HFF-Myc (cell line): ENCODE measurements around the gene FARP2.

Experiments
- DNase-seq: peaks from one replicate; pipeline ENCODE4 v3.0.0-alpha.2; 2011; ENCODE audit warnings: low read depth; ENCODE audit errors: extremely low read depth
- H3K4me3 ChIP-seq: replicated peaks from 2 replicates; pipeline ENCODE4 v1.5.1; 2011; ENCODE audit warnings: low read depth, mild to moderate bottlenecking, control low read depth, low read length
- TF ChIP-seq, protein P1 (sequence below): IDR thresholded peaks from 2 replicates; pipeline ENCODE4 v1.5.1; 2012; ENCODE audit warnings: mild to moderate bottlenecking, low read depth, low read length, control low read depth; ENCODE audit errors: missing control alignments

The FARP2 gene

DNA sequence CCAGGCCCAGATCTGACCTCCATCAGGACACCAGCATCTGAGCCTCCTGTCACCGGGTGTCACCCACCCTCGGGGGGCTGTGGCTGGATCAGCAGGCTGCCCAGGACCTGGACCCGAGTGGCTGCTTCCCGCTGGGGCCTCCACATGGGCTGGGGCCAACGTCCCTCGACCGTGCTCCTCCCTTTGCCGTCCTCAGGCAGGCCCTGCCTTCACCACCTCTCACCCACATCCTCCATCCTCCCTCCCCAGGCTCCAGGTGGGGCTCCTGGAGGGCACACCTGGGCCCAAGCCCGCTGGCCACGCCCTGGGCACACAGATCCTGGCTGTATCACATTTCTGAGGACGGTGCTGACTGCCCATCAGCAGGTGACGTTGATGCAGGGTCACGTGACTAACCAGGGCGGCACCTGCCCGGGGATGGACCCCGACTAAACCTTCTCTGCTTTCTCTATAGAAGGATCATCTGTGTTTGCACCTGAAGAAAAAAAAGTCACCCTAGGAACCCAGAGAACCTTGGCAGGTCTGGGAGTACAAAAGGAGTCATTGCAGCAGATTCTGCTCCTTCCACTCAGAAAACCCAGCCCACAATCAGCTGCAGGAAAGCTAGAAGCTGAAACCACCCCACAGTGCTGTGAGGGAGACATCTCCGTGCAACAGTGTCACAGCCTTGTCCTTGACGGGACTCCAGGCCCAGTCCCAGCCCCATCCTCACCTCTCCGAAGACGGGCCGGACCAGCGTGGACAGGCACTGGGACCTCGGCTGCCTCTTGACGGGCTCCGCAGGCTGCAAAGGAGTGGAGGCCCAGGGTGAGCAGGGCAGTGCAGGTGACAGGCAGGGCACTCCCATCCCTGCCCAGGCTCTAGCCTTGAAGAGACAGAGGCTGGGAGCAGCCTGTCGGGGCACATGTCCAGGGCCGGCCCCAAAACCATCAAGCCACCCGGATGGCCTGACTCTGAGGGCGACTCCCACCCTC is 141.1 kb downstream of the FARP2 start:
- no peak for DNase-seq
- no peak overlapping the region for H3K4me3 ChIP-seq
- TF ChIP-seq, protein P1, sequence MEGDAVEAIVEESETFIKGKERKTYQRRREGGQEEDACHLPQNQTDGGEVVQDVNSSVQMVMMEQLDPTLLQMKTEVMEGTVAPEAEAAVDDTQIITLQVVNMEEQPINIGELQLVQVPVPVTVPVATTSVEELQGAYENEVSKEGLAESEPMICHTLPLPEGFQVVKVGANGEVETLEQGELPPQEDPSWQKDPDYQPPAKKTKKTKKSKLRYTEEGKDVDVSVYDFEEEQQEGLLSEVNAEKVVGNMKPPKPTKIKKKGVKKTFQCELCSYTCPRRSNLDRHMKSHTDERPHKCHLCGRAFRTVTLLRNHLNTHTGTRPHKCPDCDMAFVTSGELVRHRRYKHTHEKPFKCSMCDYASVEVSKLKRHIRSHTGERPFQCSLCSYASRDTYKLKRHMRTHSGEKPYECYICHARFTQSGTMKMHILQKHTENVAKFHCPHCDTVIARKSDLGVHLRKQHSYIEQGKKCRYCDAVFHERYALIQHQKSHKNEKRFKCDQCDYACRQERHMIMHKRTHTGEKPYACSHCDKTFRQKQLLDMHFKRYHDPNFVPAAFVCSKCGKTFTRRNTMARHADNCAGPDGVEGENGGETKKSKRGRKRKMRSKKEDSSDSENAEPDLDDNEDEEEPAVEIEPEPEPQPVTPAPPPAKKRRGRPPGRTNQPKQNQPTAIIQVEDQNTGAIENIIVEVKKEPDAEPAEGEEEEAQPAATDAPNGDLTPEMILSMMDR = no peak

DNA sequence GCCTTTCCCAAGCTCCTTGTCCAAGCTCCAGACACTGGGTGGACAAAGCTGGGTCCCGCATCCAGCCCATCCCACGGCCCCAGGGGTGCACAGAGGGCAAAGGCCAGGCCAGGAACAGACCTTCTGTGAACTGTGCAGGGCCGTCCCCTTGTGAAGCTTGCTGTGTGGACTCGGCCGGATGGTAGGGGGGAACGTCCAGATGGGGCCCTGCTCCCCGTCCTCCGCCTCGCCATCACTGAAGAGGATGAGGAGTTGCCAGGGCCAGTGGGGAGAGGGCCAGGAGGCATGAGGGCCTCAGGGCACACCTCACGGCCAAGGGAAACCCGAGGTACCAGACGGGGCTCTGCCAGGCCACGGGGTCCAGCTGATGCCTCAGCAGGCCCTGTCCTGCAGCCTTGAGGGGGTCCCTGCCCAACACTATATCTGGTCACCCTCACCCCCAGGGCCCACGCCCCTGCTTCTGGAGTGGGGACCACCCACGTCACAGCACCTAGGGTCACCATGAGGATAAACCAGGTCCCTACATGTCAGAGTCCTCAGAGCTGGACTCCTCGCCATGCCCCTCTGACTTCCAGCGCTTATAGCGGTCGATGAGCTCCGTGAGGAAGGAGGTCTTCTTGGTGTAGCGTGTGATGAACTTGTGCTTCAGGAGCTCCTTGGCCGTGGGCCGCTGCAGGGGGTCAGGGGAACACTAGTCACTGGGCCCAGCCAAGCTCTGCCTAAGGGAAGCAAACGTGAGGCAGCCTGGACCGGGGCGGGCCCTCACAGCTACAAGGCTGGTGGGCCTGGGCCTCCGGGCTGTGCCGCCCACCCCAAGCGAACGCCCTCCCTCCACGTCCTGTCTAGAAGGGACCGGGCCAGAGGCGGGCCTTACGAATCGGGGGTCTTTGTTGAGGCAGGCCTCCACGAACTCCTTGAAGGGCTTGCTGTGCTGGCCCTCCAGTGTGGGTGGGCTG is 142.3 kb downstream of the FARP2 start:
- no peak overlapping the region for H3K4me3 ChIP-seq
- TF ChIP-seq, protein P1 = no peak
- DNase-seq = no peak

DNA sequence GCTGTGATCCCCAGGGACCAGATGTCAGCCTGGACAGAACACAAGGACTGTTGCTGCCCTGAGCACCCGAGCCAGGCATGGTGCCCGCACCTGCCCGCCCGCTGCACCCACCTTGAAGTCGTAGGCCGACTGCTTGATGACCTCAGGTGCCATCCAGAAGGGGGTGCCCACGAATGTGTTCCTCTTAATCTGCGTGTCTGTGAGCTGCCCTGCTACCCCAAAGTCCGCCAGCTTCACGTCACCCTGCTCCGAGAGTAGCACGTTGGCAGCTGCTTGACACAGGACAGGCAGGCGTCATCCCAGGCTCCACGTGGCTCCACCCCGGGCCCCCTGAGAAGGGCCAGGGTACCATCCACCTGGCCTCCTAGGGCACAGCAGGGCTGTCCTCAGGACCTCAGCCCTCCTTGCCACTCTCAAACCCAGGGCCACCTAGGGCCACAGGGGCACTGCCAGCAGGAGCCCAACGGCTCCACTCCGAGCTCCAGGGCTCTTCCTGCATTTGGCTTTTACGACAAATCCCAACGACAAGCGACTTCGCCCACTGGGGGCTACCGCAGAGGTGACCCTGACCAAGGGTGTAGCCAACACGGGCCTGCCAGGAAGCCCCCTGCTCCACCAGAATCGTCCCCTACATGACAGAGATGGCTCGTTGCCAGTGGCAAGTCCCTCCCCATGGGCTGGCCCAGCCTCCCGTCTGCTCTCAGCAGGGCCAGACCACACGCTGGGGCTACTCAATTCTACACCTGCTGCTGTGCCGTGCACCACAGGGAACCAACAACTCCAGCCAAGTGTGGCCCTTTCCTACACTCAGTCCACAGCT is 143.3 kb downstream of the FARP2 start:
- TF ChIP-seq, protein P1 = no peak
- no peak for DNase-seq
- no peak overlapping the region for H3K4me3 ChIP-seq

DNA sequence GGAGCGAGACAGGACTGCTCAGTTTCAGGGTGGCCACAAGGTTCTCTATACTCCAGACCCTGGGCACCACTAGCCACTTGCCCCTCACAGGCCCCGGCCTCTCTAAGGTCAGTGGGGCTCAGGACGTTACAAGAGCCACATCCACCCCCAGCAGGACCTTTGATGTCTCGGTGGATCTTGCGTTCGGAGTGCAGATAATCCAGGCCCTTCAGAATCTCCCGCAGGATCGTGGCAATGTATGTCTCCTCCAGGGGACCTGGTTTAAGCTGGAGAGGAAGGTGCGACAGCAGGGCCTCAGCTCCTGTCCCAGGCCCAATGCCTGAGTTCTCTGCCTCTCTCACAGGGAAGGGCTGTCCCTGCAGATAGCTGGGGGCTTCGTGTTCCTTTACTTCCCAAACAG is 143.9 kb downstream of the FARP2 start:
- no peak for DNase-seq
- TF ChIP-seq, protein P1 = no peak
- no peak overlapping the region for H3K4me3 ChIP-seq

DNA sequence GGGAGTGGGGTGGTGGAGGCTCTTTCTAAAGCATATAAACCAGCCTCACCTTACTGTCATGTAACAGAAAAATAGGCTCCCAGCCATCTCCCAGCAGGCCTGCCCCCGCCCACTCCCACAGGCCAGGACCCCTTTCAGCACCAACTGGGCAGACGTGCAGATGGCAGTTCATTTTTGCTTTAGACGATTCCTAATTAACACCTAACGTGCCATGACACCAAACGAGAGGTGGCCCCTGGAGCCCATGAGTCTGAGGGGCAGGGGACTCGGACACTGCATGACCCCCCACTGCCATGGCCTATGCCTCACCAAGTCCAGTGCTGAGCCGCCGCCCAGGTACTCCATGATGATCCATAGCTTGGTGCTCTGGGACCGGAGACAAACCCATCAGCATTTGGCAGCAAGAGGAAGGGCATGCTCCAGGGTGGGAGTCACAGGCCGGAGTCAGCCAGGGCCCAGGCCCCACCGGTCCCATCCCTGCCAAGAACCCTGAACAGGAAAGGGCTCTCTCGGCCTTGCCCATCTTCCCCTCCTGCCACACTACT is 144.4 kb downstream of the FARP2 start:
- TF ChIP-seq, protein P1 = no peak
- DNase-seq = no peak
- no peak overlapping the region for H3K4me3 ChIP-seq

DNA sequence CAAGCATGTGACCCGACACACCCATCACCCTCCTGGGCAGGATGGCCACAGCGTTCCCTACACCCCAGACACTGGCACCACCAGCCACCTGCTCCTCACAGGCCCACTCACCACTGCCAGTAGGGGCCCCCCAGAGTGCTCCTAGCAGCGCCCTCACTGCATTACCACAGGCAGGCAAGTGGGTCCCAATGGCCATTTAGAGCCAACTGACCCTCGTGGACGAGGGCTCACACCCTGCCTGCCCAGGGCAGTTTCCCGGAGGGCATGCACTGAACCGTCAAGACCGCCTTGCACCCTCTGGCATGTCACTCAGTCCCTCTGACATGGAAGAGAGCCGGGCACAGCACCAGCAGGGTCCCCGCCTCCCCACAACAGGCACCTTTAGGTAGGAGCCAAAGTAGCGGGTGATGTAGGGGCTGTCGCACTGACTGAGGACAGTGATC is 145.0 kb downstream of the FARP2 start:
- H3K4me3 ChIP-seq = no peak overlapping the region
- no peak for DNase-seq
- TF ChIP-seq, protein P1 = no peak
